Body of pancreas (tissue), 4 donors: ENCODE results near the gene AARSD1.

Experiments
- POLR2A ChIP-seq, 3 donors: fragments of 450-650 bp; IDR thresholded peaks; one replicate each; pipeline ENCODE4 v1.6.1; 2016; ENCODE audit warnings: antibody characterized with exemption in 3 of 3, mild to moderate bottlenecking in 2 of 3
- TF ChIP-seq, protein P1 (sequence below), 7 experiments: fragments of 450-650 bp in 4 of 7; fragments of 200-600 bp in 3 of 7; sonication (generic) in 3 of 7; IDR thresholded peaks; one replicate each; pipeline ENCODE4 v1.5.1; 2016 to 2019; ENCODE audit warnings: antibody characterized with exemption in 7 of 7

GRCh38 chr17:42985225-42985624, 21.0 kb upstream of the AARSD1 start:
- TF ChIP-seq, protein P1, sequence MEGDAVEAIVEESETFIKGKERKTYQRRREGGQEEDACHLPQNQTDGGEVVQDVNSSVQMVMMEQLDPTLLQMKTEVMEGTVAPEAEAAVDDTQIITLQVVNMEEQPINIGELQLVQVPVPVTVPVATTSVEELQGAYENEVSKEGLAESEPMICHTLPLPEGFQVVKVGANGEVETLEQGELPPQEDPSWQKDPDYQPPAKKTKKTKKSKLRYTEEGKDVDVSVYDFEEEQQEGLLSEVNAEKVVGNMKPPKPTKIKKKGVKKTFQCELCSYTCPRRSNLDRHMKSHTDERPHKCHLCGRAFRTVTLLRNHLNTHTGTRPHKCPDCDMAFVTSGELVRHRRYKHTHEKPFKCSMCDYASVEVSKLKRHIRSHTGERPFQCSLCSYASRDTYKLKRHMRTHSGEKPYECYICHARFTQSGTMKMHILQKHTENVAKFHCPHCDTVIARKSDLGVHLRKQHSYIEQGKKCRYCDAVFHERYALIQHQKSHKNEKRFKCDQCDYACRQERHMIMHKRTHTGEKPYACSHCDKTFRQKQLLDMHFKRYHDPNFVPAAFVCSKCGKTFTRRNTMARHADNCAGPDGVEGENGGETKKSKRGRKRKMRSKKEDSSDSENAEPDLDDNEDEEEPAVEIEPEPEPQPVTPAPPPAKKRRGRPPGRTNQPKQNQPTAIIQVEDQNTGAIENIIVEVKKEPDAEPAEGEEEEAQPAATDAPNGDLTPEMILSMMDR (IDR thresholded peaks at IDR 0.05), result no peak
- no peak for TF ChIP-seq POLR2A (IDR thresholded peaks at IDR 0.05)
